Heart right ventricle (tissue), 16 donors: ENCODE data around the gene SPA17. TPM values are rescaled to one million over a fixed set of nuclear protein-coding genes. Genes with fewer than 3 reads are reported as not detected.

Source experiments
- ATAC-seq, 8 donors: fragments of 200-7000 bp; cut with Tn5 transposase; one replicate each; pipeline ENCODE4 v1.9.1; 2020; ENCODE audit warnings: mild to moderate bottlenecking in 8 of 8, moderate library complexity in 8 of 8, moderate number of reproducible peaks in 1 of 8
- DNase-seq, 2 donors: peaks; one replicate each; pipeline ENCODE4 v3.0.0-alpha.2; 2020
- H3K27ac ChIP-seq, 10 donors: fragments of 200-600 bp; sonication (generic) in 2 of 10; one replicate each; pipeline versions ENCODE4 v1.5.0 to v1.8.0; 2020 to 2022; ENCODE audit warnings: mild to moderate bottlenecking in 3 of 10
- H3K27me3 ChIP-seq, 7 donors: fragments of 200-600 bp; one replicate each; pipeline ENCODE4 v1.8.0; 2021 to 2022; ENCODE audit warnings: mild to moderate bottlenecking in 2 of 7
- H3K36me3 ChIP-seq, 9 donors: fragments of 200-600 bp; sonication (generic) in 1 of 9; one replicate each; pipeline versions ENCODE4 v1.5.0 to v1.8.0; 2020 to 2022; ENCODE audit warnings: mild to moderate bottlenecking in 2 of 9
- H3K4me1 ChIP-seq, 9 donors: fragments of 200-600 bp; sonication (generic) in 1 of 9; one replicate each; pipeline versions ENCODE4 v1.5.0 to v1.8.0; 2020 to 2022; ENCODE audit warnings: mild to moderate bottlenecking in 4 of 9
- H3K4me3 ChIP-seq, 10 donors: fragments of 200-600 bp; sonication (generic) in 2 of 10; one replicate each; pipeline versions ENCODE4 v1.5.0 to v1.8.0; 2020 to 2022; ENCODE audit warnings: mild to moderate bottlenecking in 7 of 10, moderate library complexity in 2 of 10
- H3K9me3 ChIP-seq, 11 donors: fragments of 200-600 bp in 10 of 11; sonication (generic) in 2 of 11; one replicate each; pipeline versions ENCODE4 v1.5.0 to v1.8.0; 2013 to 2022; ENCODE audit warnings: mild to moderate bottlenecking in 2 of 11, control low read depth in 1 of 11, moderate library complexity in 1 of 11
- WGBS, 2 donors: extraction: QIAGEN DNeasy Blood & Tissue Kit; methylation state at CpG; one replicate each; pipeline ENCODE4 v1.1.7; 2013; ENCODE audit warnings: inconsistent platforms in 1 of 2; 5-methylcytosine and 5-hydroxymethylcytosine counted together
- intact Hi-C, 10 donors: fragments of 100-400 bp; cut with DNase I; formaldehyde crosslinking; loops; one replicate each; pipeline versions ENCODE4 v1.11.1 to v1.14.2; 2022
- polyA plus RNA-seq, 2 donors: library from polyadenylated mRNA; stranded (reverse); fragments of 200-250 nt; gene quantifications; one replicate each; pipeline ENCODE4 v1.2.3, GENCODE V29; 2013
- total RNA-seq, 10 donors: library from RNA; stranded (reverse); fragmentation: NEBNext Ultra II Directional in 3 of 10; extraction: Animal tissue kit (Norgen Biotek cat#: 25700) in 3 of 10; gene quantifications; one replicate each; pipeline versions ENCODE4 v1.2.1 to v1.2.4, GENCODE V29; 2021 to 2023
- TF ChIP-seq, protein P1 (sequence below), 9 donors: fragments of 200-600 bp; sonication (generic) in 2 of 9; IDR thresholded peaks; one replicate each; pipeline versions ENCODE4 v1.5.0 to v1.8.0; 2021 to 2022; ENCODE audit warnings: antibody characterized with exemption in 9 of 9, mild to moderate bottlenecking in 5 of 9, moderate library complexity in 1 of 9
- donor health status: Arrhythmogenic right ventricular cardiomyopathy.
- donor health status: ischemic (EF 13 %, LVEDD 7.1; RV severe dilation, severe dysfunction).
- donor health status: healthy with polysubstance abuse.
- donor health status: DM: no; HTN: yes; CAD: no.
- donor health status: DM: no; HTN: no; CAD: no.
- donor health status: ischemic (EF 25% LVEDD 6.9; RV normal size, moderate dysfunction).
- donor health status: ischemic (EF 25% LVEDD 5.7; RV mildly dilated, moderate dysfunction).
- donor health status: healthy.
- donor health status: DM: yes; HTN: yes; CAD: no.
- donor health status: Ischemic cardiomyopathy.
- donor health status: ischemic (EF 35%, LVEDD 5.7; RV mildly dilated, moderate dysfunction).
- donor health status: nonischemic (EF 11% LVEDD 7.7; RV severe dilation, severe dysfunction).
- donor health status: DM: yes; HTN: yes; CAD: no.
- donor health status: PGD.
- donor health status: ischemic (EF 29% LVEDD 5.4; RV normal size, mild dysfunction).
- donor health status: nonischemic (EF 23%, LVEDD 6.1; RV moderate dilation, normal function).

The SPA17 gene
- total and polyA plus RNA-seq, 12 donors, result 0.62 to 4.9 (median 2.3) TPM

DNA sequence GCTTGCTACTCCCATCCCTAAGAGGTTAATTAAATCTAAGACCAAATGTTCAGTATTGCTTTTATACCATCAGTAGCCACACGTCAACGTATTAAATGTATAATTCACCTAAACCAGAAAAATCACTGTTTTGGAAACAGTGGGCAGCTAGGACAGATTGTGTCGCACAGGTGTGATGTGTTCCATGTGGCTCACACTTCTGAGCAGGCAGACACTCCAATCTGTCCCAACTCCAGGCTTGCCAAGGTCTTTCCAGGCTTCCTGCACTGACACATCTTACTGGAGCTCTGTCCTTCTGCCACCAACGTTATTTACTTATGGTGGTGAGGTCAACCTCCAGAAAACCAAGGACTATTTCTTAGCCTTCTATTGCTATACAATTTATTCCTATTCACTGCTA lies 11.6 kb upstream of the SPA17 start:
- intact Hi-C loops, result loop anchor here in 2 of 10 donors (10.0 kb wide), 2 partner anchors 83 to 133 kb away; no protein-coding TSS in a partner anchor
- ATAC-seq, result no peak
- WGBS, 2 donors, result 81 to 90% methylated on average over 4 of the region's 4 CpGs

DNA sequence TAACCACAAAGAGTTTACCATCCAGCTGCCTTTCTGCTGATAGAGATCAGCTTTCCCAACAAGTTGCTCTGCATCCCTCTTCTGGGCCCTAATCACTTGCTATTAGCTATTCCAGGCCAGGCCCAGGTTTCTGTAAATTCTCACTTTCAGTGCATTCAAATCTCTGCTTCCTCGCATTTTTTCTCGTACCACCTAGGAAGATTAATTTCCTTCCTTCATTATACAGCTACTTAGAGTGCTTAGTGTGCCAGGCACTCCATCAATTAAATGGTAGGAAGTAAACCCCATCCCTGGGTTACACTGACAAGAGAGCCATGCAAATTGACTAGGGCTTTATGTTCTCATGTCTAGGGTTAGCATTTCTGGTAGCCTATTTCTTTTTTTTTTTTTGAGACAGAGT lies 9.8 kb upstream of the SPA17 start:
- peaks cover 0 to 71% (median 5%) of the 10 kb centered on the region in 9 donors for H3K36me3 ChIP-seq

More for the DNA sequence above, 11.6 kb upstream of the SPA17 start:
- no peak for DNase-seq
- Histone ChIP-seq H3K27me3 (no peaks in the 10 kb centered on the region), H3K4me3 (no peak overlapping the region), H3K9me3 (no peaks in the 10 kb centered on the region), H3K36me3 (peaks cover 0 to 71% (median 5%) of the 10 kb centered on the region in 9 donors), H3K27ac (no peak overlapping the region), H3K4me1 (no peaks in the 10 kb centered on the region)
- TF ChIP-seq, protein P1, sequence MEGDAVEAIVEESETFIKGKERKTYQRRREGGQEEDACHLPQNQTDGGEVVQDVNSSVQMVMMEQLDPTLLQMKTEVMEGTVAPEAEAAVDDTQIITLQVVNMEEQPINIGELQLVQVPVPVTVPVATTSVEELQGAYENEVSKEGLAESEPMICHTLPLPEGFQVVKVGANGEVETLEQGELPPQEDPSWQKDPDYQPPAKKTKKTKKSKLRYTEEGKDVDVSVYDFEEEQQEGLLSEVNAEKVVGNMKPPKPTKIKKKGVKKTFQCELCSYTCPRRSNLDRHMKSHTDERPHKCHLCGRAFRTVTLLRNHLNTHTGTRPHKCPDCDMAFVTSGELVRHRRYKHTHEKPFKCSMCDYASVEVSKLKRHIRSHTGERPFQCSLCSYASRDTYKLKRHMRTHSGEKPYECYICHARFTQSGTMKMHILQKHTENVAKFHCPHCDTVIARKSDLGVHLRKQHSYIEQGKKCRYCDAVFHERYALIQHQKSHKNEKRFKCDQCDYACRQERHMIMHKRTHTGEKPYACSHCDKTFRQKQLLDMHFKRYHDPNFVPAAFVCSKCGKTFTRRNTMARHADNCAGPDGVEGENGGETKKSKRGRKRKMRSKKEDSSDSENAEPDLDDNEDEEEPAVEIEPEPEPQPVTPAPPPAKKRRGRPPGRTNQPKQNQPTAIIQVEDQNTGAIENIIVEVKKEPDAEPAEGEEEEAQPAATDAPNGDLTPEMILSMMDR (IDR thresholded peaks at IDR 0.05), result no peak

DNA sequence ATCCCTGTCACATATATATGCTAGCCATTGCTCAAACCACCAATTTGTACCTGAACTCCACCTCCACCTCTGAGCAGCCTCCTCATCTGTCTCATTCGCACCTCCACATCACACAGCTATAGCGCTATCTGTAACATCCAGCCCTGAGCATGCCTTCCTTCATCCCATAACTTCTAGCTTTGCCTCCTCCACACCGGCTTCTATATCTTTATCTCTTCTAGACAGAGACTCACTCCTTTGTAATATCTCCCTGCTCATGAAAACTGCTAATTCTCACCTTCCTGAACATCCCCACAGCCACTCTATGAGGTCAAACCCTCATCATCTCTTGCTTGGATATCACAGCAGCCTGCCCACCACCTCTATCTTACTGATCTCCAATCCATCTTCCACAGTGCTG lies 6.1 kb upstream of the SPA17 start:
- ATAC-seq (no peak), DNase-seq (no peak)
- H3K4me3 ChIP-seq, result no peak overlapping the region
- intact Hi-C loops, result loop anchor here in 5 of 10 donors (5.0 to 10.0 kb wide), 4 partner anchors 75 to 170 kb away; no protein-coding TSS in a partner anchor
- peaks cover 0 to 57% (median 5%) of the 10 kb centered on the region in 9 donors for H3K36me3 ChIP-seq
- no peak overlapping the region for H3K27ac ChIP-seq
- peaks cover 0 to 7% (median 1%) of the 10 kb centered on the region in 9 donors for H3K4me1 ChIP-seq
- no peaks in the 10 kb centered on the region for H3K9me3 ChIP-seq
- H3K27me3 ChIP-seq, result no peaks in the 10 kb centered on the region
- 90 to 94% methylated on average over 3 of the region's 3 CpGs for WGBS, 2 donors
- TF ChIP-seq, protein P1 (IDR thresholded peaks at IDR 0.05), result no peak

More for the DNA sequence above, 9.8 kb upstream of the SPA17 start:
- Histone ChIP-seq H3K27me3 (no peaks in the 10 kb centered on the region), H3K27ac (no peak overlapping the region), H3K4me3 (no peak overlapping the region), H3K4me1 (no peaks in the 10 kb centered on the region), H3K9me3 (no peaks in the 10 kb centered on the region)
- ATAC-seq (no peak), DNase-seq (no peak)
- 91 to 95% methylated on average over 2 of the region's 2 CpGs for WGBS, 2 donors
- TF ChIP-seq, protein P1 (IDR thresholded peaks at IDR 0.05), result no peak
- intact Hi-C loops, result loop anchor here in 2 of 10 donors (10.0 kb wide), 2 partner anchors 81 to 131 kb away; no protein-coding TSS in a partner anchor

DNA sequence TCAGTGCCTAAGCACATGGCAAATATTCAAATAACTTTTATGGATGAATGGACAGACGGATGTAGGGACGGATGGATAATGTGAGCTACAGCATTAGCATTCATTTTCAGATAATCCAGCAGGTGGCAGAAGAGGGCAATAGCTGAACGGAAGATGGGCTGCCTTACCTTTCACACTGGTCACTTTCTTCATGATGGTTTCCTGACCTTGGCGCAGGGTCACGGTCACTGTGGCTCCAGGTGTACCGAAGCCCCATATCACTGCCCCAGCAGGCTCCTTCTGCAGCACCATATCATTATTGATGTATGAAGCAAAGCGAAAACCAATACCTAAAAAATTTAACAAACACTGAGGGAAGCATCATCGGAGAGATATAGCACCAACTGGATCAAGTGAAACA lies 4.5 kb upstream of the SPA17 start:
- peaks cover under 1 to 14% (median 11%) of the 10 kb centered on the region in 9 donors for H3K4me1 ChIP-seq
- peak in 1 of 2 donors; percentile 61 for DNase-seq
- intact Hi-C loops, result loop anchor here (1.0 to 10.0 kb wide), 8 partner anchors 73 to 168 kb away; partner anchors contain the start of gene ESAM (in 2 of the 10)
- H3K9me3 ChIP-seq, result no peaks in the 10 kb centered on the region
- peaks cover 0 to 44% (median 5%) of the 10 kb centered on the region in 9 donors for H3K36me3 ChIP-seq
- peak in 1 of 8 donors; percentile 26 for ATAC-seq
- H3K4me3 ChIP-seq, result no peak overlapping the region
- no peak overlapping the region for H3K27ac ChIP-seq
- no peaks in the 10 kb centered on the region for H3K27me3 ChIP-seq
- TF ChIP-seq, protein P1 (IDR thresholded peaks at IDR 0.05), result peak; percentile 71 to 93 (median 82)
- WGBS, 2 donors, result 24% methylated on average over 8 of the region's 8 CpGs
